HepG2 (cell line): Measurements from ENCODE around the gene ESYT3. TPM values are rescaled to one million over a fixed set of nuclear protein-coding genes. Genes with fewer than 3 reads are reported as not detected.
A peak's percentile ranks its signal among the peaks of the same experiment; 100 is the strongest.

ENCODE experiments used
- CBFB ChIP-seq: sonication (generic); formaldehyde crosslinking; IDR thresholded peaks from 2 replicates; pipeline ENCODE4 v1.4.0; 2020; ENCODE audit warnings: missing genetic modification reagents
- CEBPZ ChIP-seq: IDR thresholded peaks from 2 replicates; pipeline ENCODE4 v1.6.1; 2012; ENCODE audit warnings: low read length, improper control_type of control experiment
- IKZF1 ChIP-seq: fragments of 450-650 bp; IDR thresholded peaks from 2 replicates; pipeline ENCODE4 v1.7.1; 2016
- JDP2 ChIP-seq: sonication (generic); formaldehyde crosslinking; IDR thresholded peaks from 2 replicates; pipeline ENCODE4 v1.8.1; 2022; ENCODE audit warnings: missing genetic modification reagents, borderline replicate concordance
- JUN ChIP-seq: sonication (generic); formaldehyde crosslinking; IDR thresholded peaks from 2 replicates; pipeline ENCODE4 v1.4.0; 2020; ENCODE audit warnings: mild to moderate bottlenecking, missing genetic modification reagents
- KAT7 ChIP-seq: IDR thresholded peaks from 2 replicates; pipeline ENCODE4 v1.6.1; 2018; ENCODE audit warnings: borderline replicate concordance, missing compliant biosample characterization
- KDM5B ChIP-seq: sonication (generic); formaldehyde crosslinking; IDR thresholded peaks from 2 replicates; pipeline ENCODE4 v1.4.0; 2020; ENCODE audit warnings: missing genetic modification reagents, mild to moderate bottlenecking, borderline replicate concordance
- MED1 ChIP-seq: sonication (generic); formaldehyde crosslinking; IDR thresholded peaks from 2 replicates; pipeline ENCODE4 v1.4.0; 2020; ENCODE audit warnings: missing genetic modification reagents
- MTA1 ChIP-seq: sonication (generic); formaldehyde crosslinking; IDR thresholded peaks from 2 replicates; pipeline ENCODE4 v1.4.0; 2020; ENCODE audit warnings: missing genetic modification reagents, mild to moderate bottlenecking, borderline replicate concordance
- NFKB2 ChIP-seq: sonication (generic); formaldehyde crosslinking; IDR thresholded peaks from 2 replicates; pipeline ENCODE4 v1.4.0; 2020; ENCODE audit warnings: missing genetic modification reagents, borderline replicate concordance
- NR1H2 ChIP-seq: sonication (generic); formaldehyde crosslinking; IDR thresholded peaks from 2 replicates; pipeline ENCODE4 v1.8.1; 2022; ENCODE audit warnings: low read depth, missing genetic modification reagents, borderline replicate concordance
- PRDM4 ChIP-seq: sonication (generic); formaldehyde crosslinking; IDR thresholded peaks from 2 replicates; pipeline ENCODE4 v1.9.0; 2021; ENCODE audit warnings: missing genetic modification reagents, borderline replicate concordance
- SMAD1 ChIP-seq: sonication (generic); formaldehyde crosslinking; IDR thresholded peaks from 2 replicates; pipeline ENCODE4 v1.4.0; 2020; ENCODE audit warnings: missing genetic modification reagents, low read depth, mild to moderate bottlenecking, borderline replicate concordance
- SOX6 ChIP-seq, 2 experiments: fragments of 450-650 bp in 1 of 2; sonication (generic) in 1 of 2; formaldehyde crosslinking in 1 of 2; IDR thresholded peaks; 2 replicates each; pipeline versions ENCODE4 v1.4.0 to v1.6.1; 2017 to 2020; ENCODE audit warnings: antibody characterized with exemption in 1 of 2, mild to moderate bottlenecking in 1 of 2, missing genetic modification reagents in 1 of 2
- TRIM22 ChIP-seq: fragments of 450-650 bp; IDR thresholded peaks from 2 replicates; pipeline ENCODE4 v1.6.1; 2017
- XRCC5 ChIP-seq: fragments of 200-400 bp; formaldehyde crosslinking; optimal IDR thresholded peaks from 2 replicates; pipeline ENCODE3; 2017; ENCODE audit warnings: mild to moderate bottlenecking, low read length
- ZBTB21 ChIP-seq: sonication (generic); formaldehyde crosslinking; IDR thresholded peaks from 2 replicates; pipeline ENCODE4 v1.4.0; 2020; ENCODE audit warnings: missing genetic modification reagents
- ZFX ChIP-seq: sonication (generic); formaldehyde crosslinking; IDR thresholded peaks from 2 replicates; pipeline ENCODE4 v1.4.0; 2020; ENCODE audit warnings: mild to moderate bottlenecking, low read depth, missing genetic modification reagents, moderate library complexity
- ZKSCAN1 ChIP-seq: fragments of 150-350 bp; IDR thresholded peaks from 2 replicates; pipeline ENCODE4 v1.6.1; 2014; ENCODE audit warnings: low read length
- ZNF276 ChIP-seq: sonication (generic); formaldehyde crosslinking; IDR thresholded peaks from 2 replicates; pipeline ENCODE4 v1.4.0; 2020; ENCODE audit warnings: mild to moderate bottlenecking, low read depth, missing genetic modification reagents
- ZNF652 ChIP-seq: IDR thresholded peaks from 2 replicates; pipeline ENCODE4 v1.6.1; 2016; ENCODE audit warnings: low read depth, borderline replicate concordance
- ZNF792 ChIP-seq: IDR thresholded peaks from 2 replicates; pipeline ENCODE4 v1.6.1; 2016
- polyA plus RNA-seq, 8 experiments: library from polyadenylated mRNA; depleted of rRNA in 3 of 8; stranded (reverse) in 7 of 8; unstranded in 1 of 8; fragments of >200 nt; fragmentation: Illumina TruSeq in 4 of 8; extraction: Trizol in 4 of 8; gene quantifications; 2 replicates each; pipeline versions ENCODE4 v1.2.1 to v1.2.3, GENCODE V29; 2011 to 2016; ENCODE audit warnings: low read depth in 4 of 8, missing spikeins in 1 of 8, mixed read lengths in 1 of 8; ENCODE audit not compliant: insufficient read depth in 1 of 8
- total RNA-seq, 5 experiments: library from RNA; depleted of rRNA; stranded (reverse); fragments of >200 nt; fragmentation: Illumina TruSeq; extraction: Trizol; gene quantifications; 2 replicates each; pipeline ENCODE4 v1.2.3, GENCODE V29; 2016; ENCODE audit warnings: low read depth in 1 of 5

The ESYT3 gene
- total and polyA plus RNA-seq, 2 of the 13 experiments (the other 11 are each of a cell fraction or from before 2014, with no cell fraction given) = 1.5 to 4.1 TPM

- TF ChIP-seq TRIM22 = no peak
- no peak for TF ChIP-seq KAT7
- no peak; the same call in 1 of the 2 replicates for TF ChIP-seq MED1 (CRISPR knock-in tag)
- peak; percentile 63; the same call in 1 of the 2 replicates for TF ChIP-seq ZBTB21 (CRISPR knock-in tag)
- peak; percentile 95 for TF ChIP-seq ZNF652
- no peak for TF ChIP-seq CEBPZ
- TF ChIP-seq JDP2 (CRISPR knock-in tag) = no peak; the same call in 1 of the 2 replicates
- TF ChIP-seq MTA1 (CRISPR knock-in tag) = no peak
- no peak for TF ChIP-seq JUN (CRISPR knock-in tag)
- TF ChIP-seq SOX6 (IDR thresholded peaks at IDR 0.05) = no peak
- peak; percentile 97 for TF ChIP-seq SOX6 (CRISPR knock-in tag; IDR thresholded peaks at IDR 0.05)
- no peak for TF ChIP-seq IKZF1
- TF ChIP-seq NFKB2 = no peak
- TF ChIP-seq NR1H2 (CRISPR knock-in tag) = no peak
- TF ChIP-seq KDM5B = no peak
- TF ChIP-seq XRCC5 = no peak
- peak; percentile 15; the same call in 1 of the 2 replicates for TF ChIP-seq ZFX (CRISPR knock-in tag)
- TF ChIP-seq ZNF792 (CRISPR knock-in tag) = no peak
- no peak for TF ChIP-seq SMAD1 (CRISPR knock-in tag)
- TF ChIP-seq CBFB (CRISPR knock-in tag) = 0 out of 2 replicates have a peak, but pooled peaks have one; percentile 13
- no peak for TF ChIP-seq PRDM4 (CRISPR knock-in tag)
- no peak for TF ChIP-seq ZKSCAN1
- TF ChIP-seq ZNF276 (CRISPR knock-in tag) = no peak
Observed at GRCh38 chr3:138398791-138399575, 35.4 kb upstream of the ESYT3 start (continued).
